HEK293T (cell line): ENCODE results near the gene MAPK7.
"Not testable (repeated sequence)": the region's sequence is repeated elsewhere in the genome, so short reads cannot be mapped to it uniquely, and the experiment has no call there.

Experiments
- CTCF ChIA-PET: fragments of 350-600 bp; formaldehyde crosslinking; extraction: SDS; loops from one replicate; lab custom pipeline; 2021; ENCODE audit warnings: antibody characterized with exemption, inconsistent platforms; lab: Yijun Ruan, JAX
- POLR2A ChIA-PET: fragments of 350-600 bp; formaldehyde crosslinking; extraction: SDS; loops from one replicate; lab custom pipeline; 2020; ENCODE audit warnings: antibody characterized with exemption, inconsistent platforms; lab: Yijun Ruan, JAX
- DNase-seq: peaks from one replicate; pipeline ENCODE4 v3.0.0; 2012; ENCODE audit warnings: mixed read lengths; ENCODE audit errors: extremely low spot score
- ARNT ChIP-seq: fragments of 450-650 bp; IDR thresholded peaks from 2 replicates; pipeline ENCODE4 v1.6.1; 2017; ENCODE audit warnings: mild to moderate bottlenecking
- BHLHE40 ChIP-seq: fragments of 450-650 bp; IDR thresholded peaks from 2 replicates; pipeline ENCODE4 v1.6.1; 2016; ENCODE audit warnings: mild to moderate bottlenecking, moderate library complexity, borderline replicate concordance
- CTBP1 ChIP-seq: fragments of 450-650 bp; IDR thresholded peaks from 2 replicates; pipeline ENCODE4 v1.6.1; 2016; ENCODE audit warnings: borderline replicate concordance
- ELF4 ChIP-seq: fragments of 450-650 bp; IDR thresholded peaks from 2 replicates; pipeline ENCODE4 v1.6.1; 2017; ENCODE audit warnings: antibody characterized with exemption
- FOXA1 ChIP-seq: fragments of 450-650 bp; IDR thresholded peaks from 2 replicates; pipeline ENCODE4 v1.6.1; 2016; ENCODE audit warnings: mild to moderate bottlenecking
- FOXK2 ChIP-seq: fragments of 450-650 bp; IDR thresholded peaks from 2 replicates; pipeline ENCODE4 v1.6.1; 2016; ENCODE audit warnings: mild to moderate bottlenecking
- FOXM1 ChIP-seq: fragments of 450-650 bp; IDR thresholded peaks from 2 replicates; pipeline ENCODE4 v1.6.1; 2017; ENCODE audit warnings: mild to moderate bottlenecking, borderline replicate concordance
- HDGF ChIP-seq: fragments of 450-650 bp; IDR thresholded peaks from 2 replicates; pipeline ENCODE4 v1.6.1; 2017; ENCODE audit warnings: antibody characterized with exemption, borderline replicate concordance
- L3MBTL2 ChIP-seq: fragments of 450-650 bp; conservative IDR thresholded peaks from 2 replicates; pipeline ENCODE4 v1.6.1; 2016; ENCODE audit warnings: mild to moderate bottlenecking
- LEF1 ChIP-seq: fragments of 450-650 bp; IDR thresholded peaks from 2 replicates; pipeline ENCODE4 v1.6.1; 2017; ENCODE audit warnings: mild to moderate bottlenecking, borderline replicate concordance
- NFRKB ChIP-seq: fragments of 450-650 bp; IDR thresholded peaks from 2 replicates; pipeline ENCODE4 v1.6.1; 2016; ENCODE audit warnings: mild to moderate bottlenecking, moderate library complexity
- PKNOX1 ChIP-seq: fragments of 450-650 bp; IDR thresholded peaks from 2 replicates; pipeline ENCODE4 v1.6.1; 2016
- SP1 ChIP-seq: fragments of 450-650 bp; IDR thresholded peaks from 2 replicates; pipeline ENCODE4 v1.6.1; 2017
- SUZ12 ChIP-seq: fragments of 450-650 bp; IDR thresholded peaks from 2 replicates; pipeline ENCODE4 v1.6.1; 2016; ENCODE audit warnings: mild to moderate bottlenecking
- TARDBP ChIP-seq: fragments of 450-650 bp; IDR thresholded peaks from 2 replicates; pipeline ENCODE4 v1.6.1; 2016
- ZNF384 ChIP-seq: fragments of 450-650 bp; IDR thresholded peaks from 2 replicates; pipeline ENCODE4 v1.6.1; 2016

MAPK7 gene

GRCh38 chr17:19345486-19346350 is 32.6 kb upstream of the MAPK7 start:
- TF ChIP-seq TARDBP = no peak
- no peak for TF ChIP-seq SP1
- no peak for TF ChIP-seq CTBP1
- no peak for TF ChIP-seq FOXK2
- TF ChIP-seq BHLHE40 = no peak
- TF ChIP-seq ELF4 = no peak
- TF ChIP-seq L3MBTL2 = no peak
- no peak for TF ChIP-seq HDGF
- no peak for TF ChIP-seq FOXM1
- no peak for TF ChIP-seq ZNF384
- TF ChIP-seq NFRKB = no peak
- no peak for DNase-seq
- POLR2A ChIA-PET = interaction anchor here (1.2 kb wide), 1 partner anchor 32 kb away, joined by 7 read pairs; the partner anchor contains the start of gene MAPK7
- CTCF ChIA-PET = interaction anchor here (1.1 kb wide), 1 partner anchor 17 kb away, joined by 3 read pairs; the partner anchor contains the start of gene B9D1

- POLR2A ChIA-PET = interaction anchor here (1.2 kb wide), 1 partner anchor 31 kb away, joined by 7 read pairs; the partner anchor contains the start of gene MAPK7
- CTCF ChIA-PET = interaction anchor here (1.1 kb wide), 1 partner anchor 16 kb away, joined by 3 read pairs; the partner anchor contains the start of gene B9D1
- DNase-seq = no peak
- no peak for TF ChIP-seq HDGF
- TF ChIP-seq LEF1 = no peak
- TF ChIP-seq FOXM1 = no peak
- TF ChIP-seq SUZ12 = no peak
- TF ChIP-seq NFRKB = no peak
- TF ChIP-seq ZNF384 = no peak
- TF ChIP-seq ARNT = no peak
- no peak for TF ChIP-seq BHLHE40
- no peak for TF ChIP-seq ELF4
- no peak for TF ChIP-seq PKNOX1
- TF ChIP-seq L3MBTL2 = no peak
- no peak for TF ChIP-seq FOXA1
Measured at GRCh38 chr17:19346351-19347255, 31.7 kb upstream of the MAPK7 start.

GRCh38 chr17:19347323-19348080 is 30.8 kb upstream of the MAPK7 start:
- CTCF ChIA-PET = interaction anchor here (1.1 kb wide), 1 partner anchor 15 kb away, joined by 3 read pairs; the partner anchor contains the start of gene B9D1
- TF ChIP-seq NFRKB = no peak
- no peak for TF ChIP-seq ARNT
- TF ChIP-seq CTBP1 = no peak
- POLR2A ChIA-PET = interaction anchor here (1.2 kb wide), 1 partner anchor 30 kb away, joined by 7 read pairs; the partner anchor contains the start of gene MAPK7
- no peak for DNase-seq

GRCh38 chr17:19348081-19348650 is 30.1 kb upstream of the MAPK7 start:
- no peak for DNase-seq
- ChIA-PET POLR2A (no interaction called here), CTCF (no interaction called here)
- TF ChIP-seq FOXA1 = no peak
- TF ChIP-seq PKNOX1 = no peak
- TF ChIP-seq LEF1 = no peak

GRCh38 chr17:19348806-19349205 is 29.5 kb upstream of the MAPK7 start:
- TF ChIP-seq CTBP1 = no peak
- no peak for TF ChIP-seq ARNT
- TF ChIP-seq SUZ12 = no peak
- TF ChIP-seq HDGF = no peak
- no peak for TF ChIP-seq L3MBTL2
- no peak for TF ChIP-seq FOXA1
- TF ChIP-seq ELF4 = no peak
- TF ChIP-seq NFRKB = no peak
- no peak for TF ChIP-seq BHLHE40
- TF ChIP-seq LEF1 = no peak
- TF ChIP-seq SP1 = no peak
- TF ChIP-seq ZNF384 = no peak
- TF ChIP-seq FOXM1 = no peak
- TF ChIP-seq PKNOX1 = no peak
- no peak for TF ChIP-seq FOXK2
- no peak for TF ChIP-seq TARDBP
- ChIA-PET CTCF (interaction anchor here (0.7 kb wide), 1 partner anchor 16 kb away, joined by 8 read pairs; no protein-coding TSS in a partner anchor), POLR2A (no interaction called here)
- DNase-seq = no peak

GRCh38 chr17:19353401-19353800 is 24.9 kb upstream of the MAPK7 start:
- DNase-seq = not testable (repeated sequence)
- ChIA-PET POLR2A (interaction anchor here (1.2 kb wide), 1 partner anchor 24 kb away, joined by 5 read pairs; the partner anchor contains the start of gene MAPK7), CTCF (interaction anchor here (1.3 kb wide), 1 partner anchor 9 kb away, joined by 7 read pairs; the partner anchor contains the start of gene B9D1)
